ENCODE measurements around the gene ZNF512. TPM values are rescaled to one million over a fixed set of nuclear protein-coding genes. Genes with fewer than 3 reads are reported as not detected.

The ZNF512 gene
- polyA plus RNA-seq, 1 of the 3 experiments (the other 2 are of a cell fraction) = 22.3 TPM

DNA sequence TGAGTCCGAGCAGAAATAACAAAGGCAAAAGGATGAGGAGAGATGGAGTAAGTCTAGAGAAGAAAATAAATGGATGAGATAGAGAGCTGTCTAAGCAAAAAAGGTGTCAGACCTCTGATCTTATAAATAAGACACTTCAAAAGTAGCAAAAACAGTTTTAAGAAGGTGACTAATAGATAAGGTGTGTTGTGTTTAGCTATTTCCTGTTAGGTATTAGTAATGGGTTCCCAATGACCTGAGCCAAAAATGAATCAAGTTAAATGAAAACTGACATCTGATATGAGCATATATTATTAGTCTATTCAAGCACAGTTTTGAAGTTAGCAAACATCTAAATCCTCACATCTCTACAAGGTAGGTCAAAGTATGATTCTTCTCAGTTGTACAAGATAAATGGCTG, 69.9 kb downstream of the ZNF512 start:
- POLR2A ChIA-PET = no interaction called here

More for the DNA sequence above, 69.9 kb downstream of the ZNF512 start:
- TF ChIP-seq, protein P1, sequence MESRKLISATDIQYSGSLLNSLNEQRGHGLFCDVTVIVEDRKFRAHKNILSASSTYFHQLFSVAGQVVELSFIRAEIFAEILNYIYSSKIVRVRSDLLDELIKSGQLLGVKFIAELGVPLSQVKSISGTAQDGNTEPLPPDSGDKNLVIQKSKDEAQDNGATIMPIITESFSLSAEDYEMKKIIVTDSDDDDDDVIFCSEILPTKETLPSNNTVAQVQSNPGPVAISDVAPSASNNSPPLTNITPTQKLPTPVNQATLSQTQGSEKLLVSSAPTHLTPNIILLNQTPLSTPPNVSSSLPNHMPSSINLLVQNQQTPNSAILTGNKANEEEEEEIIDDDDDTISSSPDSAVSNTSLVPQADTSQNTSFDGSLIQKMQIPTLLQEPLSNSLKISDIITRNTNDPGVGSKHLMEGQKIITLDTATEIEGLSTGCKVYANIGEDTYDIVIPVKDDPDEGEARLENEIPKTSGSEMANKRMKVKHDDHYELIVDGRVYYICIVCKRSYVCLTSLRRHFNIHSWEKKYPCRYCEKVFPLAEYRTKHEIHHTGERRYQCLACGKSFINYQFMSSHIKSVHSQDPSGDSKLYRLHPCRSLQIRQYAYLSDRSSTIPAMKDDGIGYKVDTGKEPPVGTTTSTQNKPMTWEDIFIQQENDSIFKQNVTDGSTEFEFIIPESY (IDR thresholded peaks at IDR 0.05; ENCODE audit: borderline replicate concordance, low read depth) = no peak
- no peak for TF ChIP-seq NRF1 (IDR thresholded peaks at IDR 0.05; ENCODE audit: low read depth, low read length)
- no peak for TF ChIP-seq MXI1 (IDR thresholded peaks at IDR 0.05; ENCODE audit: low read depth, low read length)
- TF ChIP-seq RAD21 (IDR thresholded peaks at IDR 0.05; ENCODE audit: low read length) = no peak
- TF ChIP-seq SMC3 (IDR thresholded peaks at IDR 0.05; ENCODE audit: low read depth, low read length) = no peak
- no peak for TF ChIP-seq TEAD4 (IDR thresholded peaks at IDR 0.05; ENCODE audit: borderline replicate concordance, insufficient read depth)
- TF ChIP-seq, protein P2, sequence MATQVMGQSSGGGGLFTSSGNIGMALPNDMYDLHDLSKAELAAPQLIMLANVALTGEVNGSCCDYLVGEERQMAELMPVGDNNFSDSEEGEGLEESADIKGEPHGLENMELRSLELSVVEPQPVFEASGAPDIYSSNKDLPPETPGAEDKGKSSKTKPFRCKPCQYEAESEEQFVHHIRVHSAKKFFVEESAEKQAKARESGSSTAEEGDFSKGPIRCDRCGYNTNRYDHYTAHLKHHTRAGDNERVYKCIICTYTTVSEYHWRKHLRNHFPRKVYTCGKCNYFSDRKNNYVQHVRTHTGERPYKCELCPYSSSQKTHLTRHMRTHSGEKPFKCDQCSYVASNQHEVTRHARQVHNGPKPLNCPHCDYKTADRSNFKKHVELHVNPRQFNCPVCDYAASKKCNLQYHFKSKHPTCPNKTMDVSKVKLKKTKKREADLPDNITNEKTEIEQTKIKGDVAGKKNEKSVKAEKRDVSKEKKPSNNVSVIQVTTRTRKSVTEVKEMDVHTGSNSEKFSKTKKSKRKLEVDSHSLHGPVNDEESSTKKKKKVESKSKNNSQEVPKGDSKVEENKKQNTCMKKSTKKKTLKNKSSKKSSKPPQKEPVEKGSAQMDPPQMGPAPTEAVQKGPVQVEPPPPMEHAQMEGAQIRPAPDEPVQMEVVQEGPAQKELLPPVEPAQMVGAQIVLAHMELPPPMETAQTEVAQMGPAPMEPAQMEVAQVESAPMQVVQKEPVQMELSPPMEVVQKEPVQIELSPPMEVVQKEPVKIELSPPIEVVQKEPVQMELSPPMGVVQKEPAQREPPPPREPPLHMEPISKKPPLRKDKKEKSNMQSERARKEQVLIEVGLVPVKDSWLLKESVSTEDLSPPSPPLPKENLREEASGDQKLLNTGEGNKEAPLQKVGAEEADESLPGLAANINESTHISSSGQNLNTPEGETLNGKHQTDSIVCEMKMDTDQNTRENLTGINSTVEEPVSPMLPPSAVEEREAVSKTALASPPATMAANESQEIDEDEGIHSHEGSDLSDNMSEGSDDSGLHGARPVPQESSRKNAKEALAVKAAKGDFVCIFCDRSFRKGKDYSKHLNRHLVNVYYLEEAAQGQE (IDR thresholded peaks at IDR 0.05; ENCODE audit: low read depth, low read length) = no peak
- TF ChIP-seq, protein P3, sequence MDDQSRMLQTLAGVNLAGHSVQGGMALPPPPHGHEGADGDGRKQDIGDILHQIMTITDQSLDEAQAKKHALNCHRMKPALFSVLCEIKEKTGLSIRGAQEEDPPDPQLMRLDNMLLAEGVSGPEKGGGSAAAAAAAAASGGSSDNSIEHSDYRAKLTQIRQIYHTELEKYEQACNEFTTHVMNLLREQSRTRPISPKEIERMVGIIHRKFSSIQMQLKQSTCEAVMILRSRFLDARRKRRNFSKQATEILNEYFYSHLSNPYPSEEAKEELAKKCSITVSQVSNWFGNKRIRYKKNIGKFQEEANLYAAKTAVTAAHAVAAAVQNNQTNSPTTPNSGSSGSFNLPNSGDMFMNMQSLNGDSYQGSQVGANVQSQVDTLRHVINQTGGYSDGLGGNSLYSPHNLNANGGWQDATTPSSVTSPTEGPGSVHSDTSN (IDR thresholded peaks at IDR 0.05) = no peak
- no peak for TF ChIP-seq NFIC (IDR thresholded peaks at IDR 0.05; ENCODE audit: borderline replicate concordance)
- no peak for TF ChIP-seq YY1 (IDR thresholded peaks at IDR 0.05; ENCODE audit: low read depth)
- TF ChIP-seq GABPA (IDR thresholded peaks at IDR 0.05; ENCODE audit: low read depth) = no peak
- no peak for TF ChIP-seq TAF1 (IDR thresholded peaks at IDR 0.05; ENCODE audit: borderline replicate concordance, low read depth, low read length)
- Histone ChIP-seq H3K9me3 (no peaks in the 10 kb centered on the region), H3F3A (replicated peaks; ENCODE audit: insufficient read depth) (peaks cover 40% of the 10 kb centered on the region), H3K79me2 (ENCODE audit: insufficient read depth) (peaks cover 11% of the 10 kb centered on the region; the same call in 1 of the 2 replicates), H3K9ac (no peak overlapping the region), H3K36me3 (replicated peaks in 1 of 2; ENCODE audit: control insufficient read depth in 1 of 2, insufficient read depth in 2 of 2, low read length in 1 of 2) (peaks cover 79 to 85% of the 10 kb centered on the region in 2 experiments), H3K4me1 (ENCODE audit: control insufficient read depth in 1 of 2, insufficient read depth in 2 of 2, low read depth in 1 of 2, low read length in 1 of 2) (no peaks in the 10 kb centered on the region), H2AFZ (ENCODE audit: low read depth) (no peak overlapping the region), H3K4me2 (no peak overlapping the region), H3K9me2 (no peaks in the 10 kb centered on the region), H3K4me3 (ENCODE audit: low read depth in 2 of 2, low read length in 1 of 2) (no peak overlapping the region), H3K27me3 (ENCODE audit: insufficient read depth) (no peaks in the 10 kb centered on the region), H4K20me1 (ENCODE audit: insufficient read depth) (no peaks in the 10 kb centered on the region), H3K27ac (ENCODE audit: low read depth in 2 of 2, low read length in 1 of 2) (no peak overlapping the region)
- WGBS (ENCODE audit: low lambda C conversion rate) = 92% methylated on average over 1 of the region's 1 CpG
- no peak for DNase-seq
- CTCF ChIA-PET = interaction anchor here (8.4 kb wide), 1 partner anchor 30 kb away, joined by 77 read pairs; no protein-coding TSS in a partner anchor
